ENCODE results near the gene PEAK1.

PEAK1 gene

GRCh38 chr15:77058468-77058867, 361.4 kb downstream of the PEAK1 start:
- no peak for DNase-seq (ENCODE audit: low read depth)

- DNase-seq (ENCODE audit: low read depth), result no peak
These were observed 362.2 kb downstream of the PEAK1 start for GRCh38 chr15:77057685-77058084.

- no peak for DNase-seq (ENCODE audit: low read depth)
These were observed 362.8 kb downstream of the PEAK1 start for GRCh38 chr15:77057072-77057471.

- DNase-seq (ENCODE audit: low read depth), result no peak
These were observed 366.2 kb downstream of the PEAK1 start for GRCh38 chr15:77053709-77054108.

- DNase-seq (ENCODE audit: low read depth), result no peak
These were observed 367.3 kb downstream of the PEAK1 start for GRCh38 chr15:77052556-77052955.
